Memory B cell (primary cell): ENCODE measurements around the gene CRB2.

Source experiments
- ATAC-seq: fragments of 150-1000 bp; cut with Tn5 transposase; 2 replicates; pipeline ENCODE4 v1.10.0; 2021; ENCODE audit warnings: low read depth, mild to moderate bottlenecking, moderate library complexity
- DNase-seq, 2 donors: peaks; one replicate each; pipeline ENCODE4 v3.0.0; 2022; ENCODE audit warnings: low spot score in 2 of 2
- H3K27ac Mint-ChIP-seq: one replicate; pipeline ENCODE4 v1.8.0; 2022; ENCODE audit warnings: mild to moderate bottlenecking, moderate library complexity, mixed read lengths
- H3K27me3 Mint-ChIP-seq: one replicate; pipeline ENCODE4 v1.8.0; 2022; ENCODE audit warnings: mixed read lengths
- H3K36me3 Mint-ChIP-seq: one replicate; pipeline ENCODE4 v1.8.0; 2022; ENCODE audit warnings: mild to moderate bottlenecking, mixed read lengths
- H3K4me1 Mint-ChIP-seq: one replicate; pipeline ENCODE4 v1.8.0; 2022; ENCODE audit warnings: mixed read lengths
- H3K4me3 Mint-ChIP-seq: one replicate; pipeline ENCODE4 v1.8.0; 2022; ENCODE audit warnings: mild to moderate bottlenecking, moderate library complexity, mixed read lengths
- H3K9me3 Mint-ChIP-seq: one replicate; pipeline ENCODE4 v1.8.0; 2022; ENCODE audit warnings: mixed read lengths

Gene CRB2

GRCh38 chr9:123414204-123414603 is 58.2 kb downstream of the CRB2 start:
- H3K36me3 Mint-ChIP-seq, result peaks cover 13% of the 10 kb centered on the region
- no peak overlapping the region for H3K4me3 Mint-ChIP-seq
- no peaks in the 10 kb centered on the region for H3K9me3 Mint-ChIP-seq
- H3K27me3 Mint-ChIP-seq, result no peaks in the 10 kb centered on the region
- no peak overlapping the region for H3K27ac Mint-ChIP-seq
- H3K4me1 Mint-ChIP-seq, result no peaks in the 10 kb centered on the region
- DNase-seq (no peak), ATAC-seq (no peak)

- no peaks in the 10 kb centered on the region for H3K9me3 Mint-ChIP-seq
- no peak for DNase-seq
- no peak overlapping the region for H3K4me3 Mint-ChIP-seq
- no peaks in the 10 kb centered on the region for H3K4me1 Mint-ChIP-seq
- no peak for ATAC-seq
- no peak overlapping the region for H3K27ac Mint-ChIP-seq
- H3K36me3 Mint-ChIP-seq, result peaks cover 18% of the 10 kb centered on the region
- H3K27me3 Mint-ChIP-seq, result no peaks in the 10 kb centered on the region
Measured at GRCh38 chr9:123414936-123415930, 59.2 kb downstream of the CRB2 start.

GRCh38 chr9:123416176-123416575 is 60.2 kb downstream of the CRB2 start:
- Mint-ChIP-seq H3K27me3 (no peaks in the 10 kb centered on the region), H3K9me3 (no peaks in the 10 kb centered on the region), H3K36me3 (peaks cover 19% of the 10 kb centered on the region)

GRCh38 chr9:123417289-123418051 is 61.5 kb downstream of the CRB2 start:
- Mint-ChIP-seq H3K27ac (no peak overlapping the region), H3K27me3 (no peaks in the 10 kb centered on the region), H3K36me3 (peaks cover 23% of the 10 kb centered on the region), H3K4me1 (no peaks in the 10 kb centered on the region), H3K4me3 (no peak overlapping the region), H3K9me3 (no peaks in the 10 kb centered on the region)
- DNase-seq (no peak), ATAC-seq (no peak)

More at GRCh38 chr9:123416176-123416575, 60.2 kb downstream of the CRB2 start:
- Mint-ChIP-seq H3K4me1 (no peaks in the 10 kb centered on the region), H3K27ac (no peak overlapping the region), H3K4me3 (no peak overlapping the region)
- no peak for DNase-seq
- no peak for ATAC-seq

GRCh38 chr9:123418052-123418430 is 62.0 kb downstream of the CRB2 start:
- no peak for ATAC-seq
- H3K4me3 Mint-ChIP-seq, result no peak overlapping the region

GRCh38 chr9:123418506-123418905 is 62.5 kb downstream of the CRB2 start:
- no peaks in the 10 kb centered on the region for H3K9me3 Mint-ChIP-seq
- H3K4me1 Mint-ChIP-seq, result no peaks in the 10 kb centered on the region
- peaks cover 23% of the 10 kb centered on the region for H3K36me3 Mint-ChIP-seq

More at GRCh38 chr9:123418052-123418430, 62.0 kb downstream of the CRB2 start:
- Mint-ChIP-seq H3K27ac (no peak overlapping the region), H3K36me3 (peaks cover 23% of the 10 kb centered on the region), H3K27me3 (no peaks in the 10 kb centered on the region), H3K4me1 (no peaks in the 10 kb centered on the region), H3K9me3 (no peaks in the 10 kb centered on the region)
- DNase-seq, result no peak

GRCh38 chr9:123419091-123419490 is 63.1 kb downstream of the CRB2 start:
- no peaks in the 10 kb centered on the region for H3K4me1 Mint-ChIP-seq
- no peak for DNase-seq
- H3K27ac Mint-ChIP-seq, result no peak overlapping the region
- H3K9me3 Mint-ChIP-seq, result no peaks in the 10 kb centered on the region
- H3K36me3 Mint-ChIP-seq, result peaks cover 22% of the 10 kb centered on the region
- ATAC-seq, result no peak
- H3K27me3 Mint-ChIP-seq, result no peaks in the 10 kb centered on the region
- no peak overlapping the region for H3K4me3 Mint-ChIP-seq

More at GRCh38 chr9:123418506-123418905, 62.5 kb downstream of the CRB2 start:
- no peaks in the 10 kb centered on the region for H3K27me3 Mint-ChIP-seq
- DNase-seq (no peak), ATAC-seq (no peak)
- no peak overlapping the region for H3K4me3 Mint-ChIP-seq
- H3K27ac Mint-ChIP-seq, result no peak overlapping the region

- Mint-ChIP-seq H3K27me3 (no peaks in the 10 kb centered on the region), H3K27ac (no peak overlapping the region), H3K4me3 (no peak overlapping the region), H3K4me1 (no peaks in the 10 kb centered on the region), H3K36me3 (peaks cover 18% of the 10 kb centered on the region), H3K9me3 (no peaks in the 10 kb centered on the region)
- ATAC-seq, result no peak
- DNase-seq, result no peak
Measured at GRCh38 chr9:123419721-123420591, 64.0 kb downstream of the CRB2 start.

- no peaks in the 10 kb centered on the region for H3K27me3 Mint-ChIP-seq
- no peak overlapping the region for H3K27ac Mint-ChIP-seq
- no peaks in the 10 kb centered on the region for H3K9me3 Mint-ChIP-seq
- H3K4me3 Mint-ChIP-seq, result no peak overlapping the region
- DNase-seq (no peak), ATAC-seq (no peak)
- H3K4me1 Mint-ChIP-seq, result no peaks in the 10 kb centered on the region
- H3K36me3 Mint-ChIP-seq, result peaks cover 19% of the 10 kb centered on the region
Measured at GRCh38 chr9:123420592-123421111, 64.7 kb downstream of the CRB2 start.

- DNase-seq, result no peak
- Mint-ChIP-seq H3K27ac (no peak overlapping the region), H3K27me3 (no peaks in the 10 kb centered on the region), H3K36me3 (peaks cover 19% of the 10 kb centered on the region), H3K9me3 (no peaks in the 10 kb centered on the region), H3K4me3 (no peak overlapping the region), H3K4me1 (peaks cover 2% of the 10 kb centered on the region)
- no peak for ATAC-seq
Measured at GRCh38 chr9:123421186-123421585, 65.2 kb downstream of the CRB2 start.

- Mint-ChIP-seq H3K27ac (no peak overlapping the region), H3K36me3 (peaks cover 17% of the 10 kb centered on the region), H3K27me3 (no peaks in the 10 kb centered on the region), H3K4me1 (peaks cover 10% of the 10 kb centered on the region), H3K4me3 (no peak overlapping the region), H3K9me3 (no peaks in the 10 kb centered on the region)
- ATAC-seq (no peak), DNase-seq (no peak)
Measured at GRCh38 chr9:123421801-123422455, 65.9 kb downstream of the CRB2 start.

GRCh38 chr9:123422635-123423310 is 66.8 kb downstream of the CRB2 start:
- DNase-seq, result no peak
- Mint-ChIP-seq H3K4me3 (no peak overlapping the region), H3K4me1 (peaks cover 16% of the 10 kb centered on the region), H3K27me3 (no peaks in the 10 kb centered on the region), H3K9me3 (no peaks in the 10 kb centered on the region), H3K36me3 (peaks cover 17% of the 10 kb centered on the region), H3K27ac (no peak overlapping the region)
- no peak for ATAC-seq

GRCh38 chr9:123423311-123423640 is 67.3 kb downstream of the CRB2 start:
- Mint-ChIP-seq H3K36me3 (peaks cover 16% of the 10 kb centered on the region), H3K4me1 (peaks cover 16% of the 10 kb centered on the region), H3K27me3 (no peaks in the 10 kb centered on the region), H3K27ac (no peak overlapping the region), H3K9me3 (no peaks in the 10 kb centered on the region), H3K4me3 (no peak overlapping the region)
- DNase-seq, result no peak
- ATAC-seq, result no peak
